Fibroblast of upper back skin (primary cell): ENCODE results near the gene OBP2B.
"Not testable (repeated sequence)": the region's sequence is repeated elsewhere in the genome, so short reads cannot be mapped to it uniquely, and the experiment has no call there.

Experiments used
- DNase-seq: peaks from one replicate; pipeline ENCODE4 v3.0.0-alpha.2; 2013

The OBP2B gene

GRCh38 chr9:133221177-133221809, 12.2 kb upstream of the OBP2B start:
- DNase-seq = no peak

- not testable (repeated sequence) for DNase-seq
Measured at GRCh38 chr9:133218049-133218975, 9.3 kb upstream of the OBP2B start.

DNA sequence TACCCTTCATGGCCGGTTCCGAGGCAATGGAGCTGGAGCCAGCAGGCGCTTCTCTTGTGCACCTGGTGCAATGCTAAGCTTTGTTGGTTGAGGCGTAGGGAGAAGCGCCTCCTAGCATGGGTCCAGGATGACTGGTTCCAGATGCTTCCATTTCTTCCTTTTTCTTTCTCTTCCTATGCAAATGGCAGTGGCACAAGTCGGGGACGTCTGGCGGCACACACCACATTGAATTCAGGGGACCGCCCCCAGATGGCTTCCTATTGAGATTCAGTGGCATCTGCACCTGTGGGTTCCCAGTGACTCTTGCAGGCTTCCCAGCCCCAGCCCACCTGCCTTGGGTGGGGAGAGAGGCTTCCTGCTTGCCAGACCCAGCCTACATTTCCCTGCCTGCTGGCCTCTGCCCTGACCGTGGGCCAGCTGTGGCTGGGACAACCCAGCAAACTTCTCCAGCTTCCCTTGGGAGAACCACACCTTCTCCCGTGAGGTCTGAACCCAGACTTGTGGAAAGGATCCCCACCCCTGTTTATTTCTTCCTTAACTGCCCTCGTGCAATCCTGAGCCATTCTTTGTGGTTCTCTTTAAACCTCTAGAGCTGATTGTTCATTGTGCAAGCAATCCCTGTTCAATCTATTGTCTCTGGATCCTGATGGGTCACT, 8.4 kb upstream of the OBP2B start:
- DNase-seq = not testable (repeated sequence)

DNA sequence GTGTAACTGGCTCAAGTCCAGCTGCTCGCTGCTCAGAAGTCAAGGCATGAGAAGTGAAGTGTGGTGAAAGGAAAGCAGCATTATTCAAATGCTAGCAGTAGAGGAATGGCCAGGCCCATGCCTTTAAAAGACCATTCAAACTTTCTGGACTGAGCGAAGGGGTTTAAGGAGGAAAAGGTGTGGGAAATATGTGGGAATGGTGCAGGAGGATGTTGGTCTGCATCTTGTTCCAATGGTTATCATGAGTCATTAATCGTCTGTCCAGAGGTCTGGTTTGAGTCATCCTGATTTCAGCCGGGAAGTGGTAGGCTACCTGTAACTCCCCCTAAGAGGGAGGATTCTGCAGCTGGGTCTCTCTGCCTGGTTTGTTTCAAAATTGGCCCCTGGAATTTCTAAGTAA, 5.2 kb upstream of the OBP2B start:
- DNase-seq = not testable (repeated sequence)

DNA sequence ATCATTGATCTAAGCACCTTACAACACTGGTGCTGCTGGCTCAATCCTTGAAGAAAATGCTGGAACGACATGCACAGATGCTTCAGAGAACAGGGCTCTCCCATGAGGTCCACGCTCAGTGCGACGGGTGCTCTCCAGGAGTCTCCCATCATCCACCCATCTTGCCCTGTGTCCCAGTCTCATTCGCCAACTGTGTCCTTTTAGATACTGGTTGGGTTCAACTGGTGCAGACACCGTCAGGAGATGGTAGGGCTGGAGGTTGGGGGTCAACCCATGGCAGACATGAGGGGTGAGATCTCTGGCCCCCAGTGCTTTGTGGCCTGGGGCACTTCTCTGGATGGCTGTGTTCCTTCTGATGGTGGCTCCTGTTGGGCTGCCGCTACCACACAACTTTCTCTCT, 1.6 kb upstream of the OBP2B start:
- no peak for DNase-seq

DNA sequence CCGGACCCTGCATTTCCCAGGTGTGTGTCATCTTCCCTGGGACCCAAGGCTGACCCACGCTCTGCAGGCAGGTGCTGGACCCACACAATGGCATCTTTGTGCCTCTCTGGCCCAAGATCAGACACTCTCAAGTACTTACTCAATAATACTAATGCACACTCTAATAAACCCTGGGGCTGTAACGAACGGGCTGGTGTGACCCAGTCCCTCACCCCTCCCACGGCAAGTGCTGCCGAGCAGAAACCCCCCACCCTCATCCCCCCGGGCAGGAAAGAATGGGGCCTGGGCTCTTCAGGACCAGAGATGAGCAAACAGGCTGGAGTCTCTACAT, 1.1 kb upstream of the OBP2B start:
- no peak for DNase-seq

GRCh38 chr9:133209327-133210201, 514 bp upstream of the OBP2B start:
- DNase-seq = not testable (repeated sequence)

- DNase-seq = not testable (repeated sequence)
Measured at GRCh38 chr9:133208171-133208879, 725 bp downstream of the OBP2B start.

DNA sequence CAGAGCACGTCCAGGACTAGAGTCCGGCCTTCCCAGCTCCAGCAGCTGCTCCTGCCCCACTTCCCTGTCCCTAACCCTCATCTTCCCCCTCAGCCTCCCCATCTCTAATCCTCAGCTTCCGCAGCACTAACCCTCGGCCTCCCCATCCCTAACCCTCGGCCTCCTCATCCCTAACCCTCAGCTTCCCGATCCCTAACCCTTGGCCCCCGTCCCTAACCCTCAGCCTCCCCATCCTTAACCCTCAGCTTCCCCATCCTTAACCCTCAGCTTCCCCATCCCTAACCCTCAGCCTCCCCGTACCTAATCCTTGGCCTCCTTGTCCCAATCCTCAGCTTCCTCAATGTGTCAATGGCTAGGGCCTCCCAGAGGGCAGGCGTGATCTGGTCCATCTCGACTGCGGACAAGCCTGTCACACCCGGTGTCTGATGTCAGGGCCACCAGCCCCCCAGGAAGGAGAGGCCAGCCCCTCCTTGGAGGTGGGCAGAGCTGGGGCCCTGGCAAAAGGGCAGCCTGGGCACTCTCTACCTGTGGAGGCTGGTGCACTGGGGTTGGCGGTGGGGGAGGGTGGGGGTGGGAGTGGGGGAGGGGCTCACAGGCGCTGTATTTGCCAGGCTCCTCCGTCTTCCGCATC, 1.4 kb downstream of the OBP2B start:
- no peak for DNase-seq

DNA sequence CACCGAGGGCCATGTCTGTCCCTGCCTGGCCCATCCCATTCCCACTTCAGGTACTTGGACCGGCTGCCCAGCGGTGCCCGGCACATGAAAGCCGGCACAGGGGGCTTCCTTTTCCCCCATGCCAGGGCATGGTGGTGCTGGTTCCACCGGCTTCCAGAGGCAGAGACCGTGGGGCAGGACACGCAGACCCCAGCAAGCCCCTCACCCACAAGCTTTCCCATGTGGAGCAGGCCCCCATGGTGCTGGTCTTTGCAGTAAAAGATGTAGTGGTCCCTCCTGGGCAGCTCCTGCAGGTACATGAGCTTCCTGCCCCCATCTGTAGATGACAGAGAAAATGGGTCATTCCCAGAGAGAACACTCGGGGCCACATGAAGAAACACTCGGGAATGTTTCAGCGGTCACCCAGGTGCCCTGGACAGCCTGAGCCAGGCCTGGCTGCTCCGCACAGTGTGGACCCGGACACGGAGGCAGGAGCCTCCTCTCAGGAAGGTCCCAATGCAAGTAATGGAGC, 2.0 kb downstream of the OBP2B start:
- DNase-seq = no peak

GRCh38 chr9:133205996-133206931, 2.8 kb downstream of the OBP2B start:
- DNase-seq = no peak

DNA sequence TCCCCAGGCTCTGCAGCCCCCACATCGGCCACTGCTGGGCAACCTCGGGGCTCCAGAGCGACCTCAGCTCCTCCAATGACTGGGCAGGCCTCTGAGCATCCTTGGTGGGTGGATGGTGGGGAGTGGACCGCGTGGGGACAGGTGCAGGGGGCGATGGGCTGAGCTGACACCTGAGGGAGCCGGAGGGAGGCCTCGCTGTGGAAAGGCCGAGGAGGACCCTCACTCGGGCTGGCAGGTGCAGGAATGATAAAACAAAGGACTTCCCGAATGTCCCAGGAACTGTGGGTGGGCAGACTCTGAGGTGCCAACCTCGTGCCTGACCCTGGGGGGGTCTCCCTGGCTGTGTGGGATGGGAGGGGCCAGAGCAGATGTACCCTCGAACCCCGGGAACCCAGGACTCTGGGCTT, 3.6 kb downstream of the OBP2B start:
- DNase-seq = not testable (repeated sequence)

DNA sequence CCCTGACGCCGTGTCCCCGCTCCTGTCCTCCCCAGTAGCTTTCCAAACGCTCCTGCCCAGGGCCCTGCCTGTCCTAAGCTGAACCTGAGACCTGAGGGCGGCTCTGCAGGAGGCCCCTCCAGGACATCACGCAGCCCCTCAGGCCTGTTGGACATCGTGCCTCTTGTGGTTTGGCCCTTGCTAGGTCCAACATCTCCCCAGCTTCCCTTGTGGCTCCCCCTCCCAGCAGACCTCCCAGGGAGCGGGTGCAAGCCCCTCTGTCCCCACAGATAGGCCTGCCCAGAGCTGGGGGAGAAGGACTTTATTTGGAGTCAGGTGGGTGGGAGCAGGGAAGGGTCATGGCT, 4.1 kb downstream of the OBP2B start:
- DNase-seq = no peak

GRCh38 chr9:133204335-133204992, 4.6 kb downstream of the OBP2B start:
- no peak for DNase-seq

DNA sequence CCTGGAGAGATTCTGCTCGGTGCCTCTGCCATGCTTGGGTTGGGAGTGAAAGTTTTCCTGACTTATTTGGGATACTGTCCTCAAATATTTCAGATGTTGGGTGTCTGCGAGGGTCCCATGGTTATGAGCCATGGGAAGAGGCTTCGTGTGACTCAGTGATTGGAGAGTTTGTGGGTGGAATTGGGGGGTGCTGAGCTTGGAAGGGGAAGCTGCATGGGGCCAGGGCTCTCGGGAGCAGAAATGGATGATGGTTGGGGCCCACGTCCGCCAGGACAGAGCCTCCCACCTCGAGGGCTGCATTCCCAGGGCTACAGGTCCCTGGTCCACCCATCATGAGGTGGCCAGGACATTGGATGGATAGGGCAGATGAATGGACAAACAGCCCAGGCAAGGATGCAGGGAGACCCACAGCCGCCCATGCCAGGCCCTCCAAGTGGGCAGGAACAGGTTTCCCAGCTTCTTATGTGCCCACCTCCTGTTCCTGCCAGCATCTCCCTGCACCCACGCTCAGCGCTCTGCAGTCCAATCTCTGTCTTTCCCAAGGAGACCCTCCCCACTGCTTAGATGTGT, 5.5 kb downstream of the OBP2B start:
- no peak for DNase-seq

DNA sequence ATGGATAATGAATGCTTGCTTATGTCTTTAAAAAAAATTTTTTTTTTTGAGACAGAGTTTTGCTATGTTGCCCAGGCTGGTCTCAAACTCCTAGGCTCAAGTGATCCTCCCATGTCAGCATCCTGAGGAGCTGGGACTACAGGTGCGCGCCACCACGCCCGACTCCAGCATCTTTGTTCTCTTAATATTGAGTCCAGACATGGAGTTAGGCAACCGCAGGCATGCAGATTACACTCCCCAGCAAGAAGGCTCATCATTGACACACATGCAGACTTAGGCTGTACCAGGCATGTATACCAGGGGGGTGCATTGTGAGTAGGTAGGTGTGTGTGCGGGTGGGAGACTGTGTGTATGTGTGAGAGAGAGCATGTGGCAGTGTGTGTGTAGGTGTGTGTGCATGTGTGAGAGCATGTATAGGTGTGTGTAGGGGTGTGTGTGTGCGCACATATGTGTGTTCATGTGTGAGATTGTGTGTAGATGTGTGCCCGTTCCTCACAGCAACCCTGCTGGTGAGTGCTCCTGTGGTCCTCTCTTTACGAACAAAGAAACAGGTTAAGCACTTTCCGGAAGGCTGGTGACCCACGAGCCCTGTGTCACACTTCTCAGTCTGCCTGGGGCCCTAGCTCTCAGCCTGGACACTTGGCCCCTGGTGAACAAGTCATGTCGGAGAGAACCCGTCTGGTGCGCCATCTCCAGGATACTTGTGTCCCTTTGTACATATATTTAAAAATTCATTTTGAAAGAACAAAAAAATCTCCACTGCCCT, 6.2 kb downstream of the OBP2B start:
- no peak for DNase-seq

DNA sequence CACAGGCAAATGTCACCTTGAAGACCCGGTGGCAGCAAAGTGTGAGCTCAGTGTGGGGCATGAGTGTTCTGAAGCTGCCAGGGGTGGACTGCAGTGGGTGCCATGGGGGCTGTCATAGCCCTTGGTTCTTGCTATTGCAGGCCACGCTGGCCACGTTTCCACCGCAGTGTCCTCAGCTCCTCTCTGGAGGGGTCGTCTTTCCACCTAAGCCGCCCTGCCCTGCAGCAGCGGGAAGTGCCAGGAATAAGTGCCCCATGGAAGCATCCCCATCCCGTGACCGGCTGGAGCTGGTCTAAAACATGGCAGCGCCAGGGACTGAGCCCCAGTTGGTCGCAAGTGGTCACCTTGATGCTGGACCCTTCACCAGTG, 6.9 kb downstream of the OBP2B start:
- no peak for DNase-seq

DNA sequence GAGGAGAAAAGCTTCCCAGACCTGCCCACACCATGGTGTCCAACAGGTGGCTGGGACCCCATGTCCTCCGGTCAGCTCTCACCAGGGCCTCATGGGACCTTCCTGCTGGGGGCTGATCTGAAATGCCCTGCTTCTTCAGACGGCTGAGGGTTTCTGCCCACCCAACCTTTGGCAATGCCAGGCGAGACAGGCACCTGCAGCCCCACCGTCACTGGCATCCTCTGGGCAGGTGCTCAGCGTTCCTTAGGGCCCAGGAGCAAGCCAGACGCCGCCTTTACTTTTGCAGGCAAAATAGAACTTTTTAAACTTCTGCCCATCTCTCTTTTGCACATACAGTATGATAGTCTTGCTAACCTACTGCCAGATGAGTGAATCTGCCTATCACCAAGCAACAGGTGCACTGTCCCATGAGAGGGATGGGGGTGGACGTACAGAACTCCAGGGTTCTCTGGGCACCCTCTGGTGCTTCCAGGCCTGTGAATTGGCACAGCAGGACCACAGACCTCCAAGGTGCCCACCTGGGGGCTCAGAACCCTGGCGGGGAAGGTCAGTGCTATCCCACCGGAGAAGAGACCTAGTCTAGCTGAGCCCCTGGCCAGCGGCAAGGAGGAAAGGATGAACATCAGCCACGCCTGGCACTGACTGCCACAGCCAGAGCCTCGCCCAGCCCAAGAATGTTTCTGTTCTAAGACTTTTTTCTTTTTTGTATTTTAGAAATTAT, 7.5 kb downstream of the OBP2B start:
- no peak for DNase-seq
